GM19467 (cell line): Measurements from ENCODE around the gene DENND6B.

Source experiments
- ATAC-seq: cut with Tn5 transposase; IDR thresholded peaks from one replicate; pipeline ENCODE4 v1.9.1; 2021; ENCODE audit warnings: mild to moderate bottlenecking, moderate library complexity; ENCODE audit not compliant: unreplicated experiment

Gene DENND6B

DNA sequence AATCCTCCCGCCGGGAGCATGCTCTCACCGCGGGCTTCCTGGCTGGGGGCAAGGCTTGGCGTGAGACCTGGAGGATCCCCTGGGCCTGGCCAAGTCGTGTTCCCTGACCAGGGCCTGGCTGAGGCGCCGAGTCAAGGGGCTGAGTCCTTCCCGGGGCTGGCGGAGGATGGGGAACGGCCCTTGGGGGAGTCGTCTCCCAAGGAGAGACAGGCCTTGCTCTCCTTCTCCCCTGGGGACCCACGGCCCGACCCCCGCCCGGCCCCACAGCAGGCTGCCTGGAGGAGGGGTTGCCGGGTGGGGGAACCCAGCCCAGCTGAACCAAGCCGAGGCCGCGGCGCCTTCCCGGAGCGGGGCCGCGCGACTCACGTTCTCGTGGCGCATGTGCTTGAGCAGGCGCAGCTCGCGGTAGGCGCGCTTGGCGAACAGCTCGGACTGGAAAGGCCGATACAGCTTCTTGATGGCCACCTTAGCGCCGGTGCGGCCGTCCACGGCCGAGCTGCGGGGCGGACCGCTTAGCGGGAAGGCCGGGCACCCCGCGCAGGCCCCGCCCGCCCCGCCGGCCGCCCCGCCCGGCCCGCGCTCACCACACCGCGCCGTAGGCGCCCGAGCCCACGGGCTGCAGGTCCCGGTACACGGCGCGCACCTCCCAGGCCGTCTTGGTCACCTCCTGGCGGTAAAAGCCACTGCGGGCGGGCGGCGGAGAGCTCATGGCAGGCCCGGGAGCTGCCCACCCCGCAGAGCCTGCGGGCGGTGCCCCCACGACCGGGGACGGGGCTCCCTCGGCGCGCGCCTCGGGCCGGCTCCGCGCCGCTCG is 65.8 kb downstream of the DENND6B start:
- ATAC-seq = no peak

DNA sequence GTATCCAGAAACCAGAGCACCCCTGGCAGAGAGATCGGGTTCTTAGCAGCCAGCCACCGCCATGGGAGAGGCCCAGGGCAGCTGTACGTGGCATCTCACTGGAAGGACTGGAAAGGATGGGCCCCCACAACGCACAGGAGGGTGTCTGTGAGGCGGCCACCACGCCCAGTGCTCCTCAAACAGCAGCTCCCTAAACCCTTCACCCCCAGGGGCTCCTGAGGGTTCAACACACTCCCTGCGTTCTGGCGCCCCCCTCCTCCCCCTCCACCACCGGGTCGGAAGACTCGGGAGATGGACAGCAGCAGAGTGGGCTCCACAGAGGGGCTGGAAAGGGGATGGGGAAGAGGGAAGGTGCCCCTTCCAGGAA is 66.4 kb downstream of the DENND6B start:
- no peak for ATAC-seq

DNA sequence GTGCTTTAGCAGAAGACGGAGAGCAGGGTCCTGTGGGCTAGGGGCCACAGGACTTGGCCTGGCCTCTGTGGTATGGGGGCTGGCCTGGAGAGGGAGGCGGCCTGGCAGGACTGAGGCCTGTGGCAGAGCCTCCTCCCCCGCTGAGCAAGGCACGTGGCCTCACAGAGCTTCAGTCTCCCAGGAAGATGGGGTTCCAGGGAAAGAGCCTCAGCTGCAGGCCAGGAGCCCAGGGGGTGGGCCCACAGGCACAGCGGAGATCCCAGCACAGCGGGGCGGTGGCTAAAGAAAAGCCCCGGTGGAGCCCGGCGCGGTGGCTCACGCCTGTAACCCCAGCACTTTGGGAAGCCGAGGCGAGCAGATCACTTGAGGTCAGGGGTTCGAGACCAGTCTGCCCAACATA is 67.5 kb downstream of the DENND6B start:
- ATAC-seq = no peak
